TTC549 (cell line): ENCODE data around the gene FARP1.

Experiments
- FAIRE-seq: peaks from 2 replicates; lab custom pipeline; 2012; peaks lifted over from hg19 to GRCh38; lab: Jason Lieb, UNC

The FARP1 gene

GRCh38 chr13:98204546-98204945 is 61.7 kb downstream of the FARP1 start:
- FAIRE-seq, result no peak

- no peak for FAIRE-seq
These were observed 64.1 kb downstream of the FARP1 start for GRCh38 chr13:98206946-98207345.

GRCh38 chr13:98207416-98207815 is 64.5 kb downstream of the FARP1 start:
- FAIRE-seq, result no peak

- FAIRE-seq, result no peak
These were observed 65.7 kb downstream of the FARP1 start for GRCh38 chr13:98208606-98209005.

- FAIRE-seq, result no peak
These were observed 69.9 kb downstream of the FARP1 start for GRCh38 chr13:98212763-98213162.

- FAIRE-seq, result no peak
These were observed 70.5 kb downstream of the FARP1 start for GRCh38 chr13:98213354-98213753.

GRCh38 chr13:98214008-98214643 is 71.2 kb downstream of the FARP1 start:
- no peak for FAIRE-seq

GRCh38 chr13:98214707-98215106 is 71.8 kb downstream of the FARP1 start:
- FAIRE-seq, result no peak

GRCh38 chr13:98215508-98215907 is 72.6 kb downstream of the FARP1 start:
- no peak for FAIRE-seq

- FAIRE-seq, result no peak
These were observed 73.3 kb downstream of the FARP1 start for GRCh38 chr13:98216135-98216565.

GRCh38 chr13:98216711-98217285 is 73.9 kb downstream of the FARP1 start:
- FAIRE-seq, result no peak

GRCh38 chr13:98217597-98217996 is 74.7 kb downstream of the FARP1 start:
- FAIRE-seq, result no peak

GRCh38 chr13:98219685-98220084 is 76.8 kb downstream of the FARP1 start:
- no peak for FAIRE-seq

- FAIRE-seq, result no peak
These were observed 77.4 kb downstream of the FARP1 start for GRCh38 chr13:98220271-98220791.

- FAIRE-seq, result no peak
These were observed 78.3 kb downstream of the FARP1 start for GRCh38 chr13:98221234-98221633.

GRCh38 chr13:98222081-98222554 is 79.2 kb downstream of the FARP1 start:
- FAIRE-seq, result no peak

- FAIRE-seq, result no peak
These were observed 79.9 kb downstream of the FARP1 start for GRCh38 chr13:98222816-98223215.

- no peak for FAIRE-seq
These were observed 80.8 kb downstream of the FARP1 start for GRCh38 chr13:98223741-98224140.

- no peak for FAIRE-seq
These were observed 81.7 kb downstream of the FARP1 start for GRCh38 chr13:98224557-98224956.

- no peak for FAIRE-seq
These were observed 82.4 kb downstream of the FARP1 start for GRCh38 chr13:98225036-98225940.

GRCh38 chr13:98226496-98226895 is 83.6 kb downstream of the FARP1 start:
- FAIRE-seq, result no peak

GRCh38 chr13:98228661-98229341 is 85.9 kb downstream of the FARP1 start:
- no peak for FAIRE-seq
